Stomach (tissue), 4 donors: ENCODE data around the gene FTO.

Source experiments
- EP300 ChIP-seq: sonication (generic); formaldehyde crosslinking; IDR thresholded peaks from one replicate; pipeline ENCODE4 v1.6.1; 2017; ENCODE audit warnings: antibody characterized with exemption
- POLR2A ChIP-seq, 4 donors: fragments of 450-650 bp; IDR thresholded peaks; one replicate each; pipeline ENCODE4 v1.6.1; 2016; ENCODE audit warnings: antibody characterized with exemption in 4 of 4, control low read depth in 2 of 4, mild to moderate bottlenecking in 1 of 4, moderate library complexity in 1 of 4
- POLR2AphosphoS5 ChIP-seq, 3 donors: sonication (generic); formaldehyde crosslinking; IDR thresholded peaks; one replicate each; pipeline ENCODE4 v1.6.1; 2016; ENCODE audit warnings: antibody characterized with exemption in 3 of 3
- TF ChIP-seq, protein P1 (sequence below), 7 experiments: fragments of 450-650 bp in 4 of 7; fragments of 200-600 bp in 3 of 7; sonication (generic) in 3 of 7; IDR thresholded peaks; one replicate each; pipeline ENCODE4 v1.5.1; 2016 to 2019; ENCODE audit warnings: antibody characterized with exemption in 7 of 7, control low read depth in 2 of 7, mild to moderate bottlenecking in 1 of 7

DNA sequence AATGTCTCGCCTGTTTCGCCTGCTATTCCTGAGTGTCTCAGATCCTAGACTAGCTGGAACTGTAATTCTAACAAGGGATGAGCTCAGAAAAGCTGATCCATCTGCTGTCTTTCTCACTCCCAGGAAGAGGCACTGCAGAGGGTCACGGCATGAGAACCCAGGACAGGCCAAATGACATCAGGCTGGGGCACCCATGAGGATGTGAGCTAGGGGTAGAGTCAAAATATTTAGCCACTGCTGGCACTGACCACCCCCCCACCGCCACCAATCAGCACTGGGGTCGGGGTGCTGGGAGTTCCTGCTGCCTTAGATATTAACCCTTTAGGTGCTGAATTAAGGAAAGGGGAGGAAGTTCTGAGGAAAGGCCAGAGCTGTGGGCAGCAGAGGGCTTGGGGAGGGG lies 470.2 kb downstream of the FTO start:
- TF ChIP-seq, protein P1, sequence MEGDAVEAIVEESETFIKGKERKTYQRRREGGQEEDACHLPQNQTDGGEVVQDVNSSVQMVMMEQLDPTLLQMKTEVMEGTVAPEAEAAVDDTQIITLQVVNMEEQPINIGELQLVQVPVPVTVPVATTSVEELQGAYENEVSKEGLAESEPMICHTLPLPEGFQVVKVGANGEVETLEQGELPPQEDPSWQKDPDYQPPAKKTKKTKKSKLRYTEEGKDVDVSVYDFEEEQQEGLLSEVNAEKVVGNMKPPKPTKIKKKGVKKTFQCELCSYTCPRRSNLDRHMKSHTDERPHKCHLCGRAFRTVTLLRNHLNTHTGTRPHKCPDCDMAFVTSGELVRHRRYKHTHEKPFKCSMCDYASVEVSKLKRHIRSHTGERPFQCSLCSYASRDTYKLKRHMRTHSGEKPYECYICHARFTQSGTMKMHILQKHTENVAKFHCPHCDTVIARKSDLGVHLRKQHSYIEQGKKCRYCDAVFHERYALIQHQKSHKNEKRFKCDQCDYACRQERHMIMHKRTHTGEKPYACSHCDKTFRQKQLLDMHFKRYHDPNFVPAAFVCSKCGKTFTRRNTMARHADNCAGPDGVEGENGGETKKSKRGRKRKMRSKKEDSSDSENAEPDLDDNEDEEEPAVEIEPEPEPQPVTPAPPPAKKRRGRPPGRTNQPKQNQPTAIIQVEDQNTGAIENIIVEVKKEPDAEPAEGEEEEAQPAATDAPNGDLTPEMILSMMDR (IDR thresholded peaks at IDR 0.05), result no peak
- TF ChIP-seq POLR2A (IDR thresholded peaks at IDR 0.05) (no peak), POLR2AphosphoS5 (IDR thresholded peaks at IDR 0.05) (no peak), EP300 (no peak)
